Embryonic facial prominence (tissue), 1 donor: ENCODE results near the gene TP73.

ENCODE experiments used
- DNase-seq: peaks from one replicate; pipeline ENCODE4 v3.0.0-alpha.2; 2016; ENCODE audit errors: extremely low spot score

Gene TP73

DNA sequence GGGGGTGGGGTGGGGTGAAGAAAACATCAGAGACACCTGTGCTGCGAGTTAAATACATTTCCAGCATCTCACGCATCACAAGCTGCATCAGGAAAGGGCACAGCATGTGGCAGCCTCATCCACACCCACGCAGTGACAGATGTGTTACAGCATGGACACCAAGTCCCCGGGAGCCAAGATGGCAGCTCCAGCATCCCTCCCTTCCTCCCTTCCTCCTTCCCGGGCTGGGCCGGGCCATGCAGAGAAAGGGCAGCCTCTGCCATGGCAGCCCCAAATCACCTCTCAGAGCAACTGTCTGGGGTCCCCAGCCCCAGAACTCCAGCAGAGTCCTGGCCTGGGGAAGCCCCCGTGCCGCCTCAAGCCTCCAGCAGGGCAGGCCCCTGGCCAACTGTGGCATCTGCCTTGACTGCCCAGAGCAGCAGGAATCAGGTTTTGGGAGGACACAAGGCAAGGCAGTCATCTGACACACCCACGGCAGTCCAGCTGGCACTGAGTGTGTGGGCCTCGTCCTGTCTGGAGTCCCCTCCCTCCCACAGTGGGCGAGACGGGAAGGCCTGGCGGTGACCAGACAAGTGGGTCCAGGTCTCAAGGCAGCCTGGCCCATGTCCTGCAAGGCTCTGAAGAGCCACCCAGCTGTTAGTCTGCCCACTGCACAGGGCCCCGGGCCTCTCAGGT is 126.4 kb downstream of the TP73 start:
- no peak for DNase-seq

DNA sequence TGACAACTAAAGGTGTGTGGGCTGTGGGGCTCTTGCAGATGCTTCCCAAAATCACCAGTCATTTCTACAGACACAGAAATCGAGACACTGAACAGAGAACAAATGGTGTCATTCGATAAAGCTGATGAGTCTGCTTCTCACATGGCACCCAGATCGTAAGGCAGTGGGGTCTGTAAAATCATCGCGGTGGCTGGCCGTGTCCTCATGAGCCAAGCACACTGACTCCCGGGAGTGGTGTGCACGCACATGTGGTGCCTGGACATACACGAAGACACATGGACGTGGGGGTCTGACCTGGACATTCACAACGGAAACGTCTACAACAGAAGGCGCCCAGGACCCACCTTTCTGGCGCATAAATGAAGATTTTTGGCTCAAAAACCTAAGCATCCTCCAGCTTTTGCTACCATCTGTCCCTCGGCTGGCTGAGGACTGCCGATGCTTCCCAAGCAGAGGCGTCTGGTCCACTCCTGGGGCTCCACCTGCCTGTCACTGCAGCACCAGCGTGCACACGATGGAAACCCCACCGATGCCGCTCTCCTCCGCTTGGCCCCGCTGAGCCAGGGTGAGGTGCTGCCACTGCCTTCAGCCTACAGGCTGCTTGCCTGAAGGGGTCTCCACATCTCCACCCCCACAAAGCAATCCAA is 127.1 kb downstream of the TP73 start:
- DNase-seq = no peak

DNA sequence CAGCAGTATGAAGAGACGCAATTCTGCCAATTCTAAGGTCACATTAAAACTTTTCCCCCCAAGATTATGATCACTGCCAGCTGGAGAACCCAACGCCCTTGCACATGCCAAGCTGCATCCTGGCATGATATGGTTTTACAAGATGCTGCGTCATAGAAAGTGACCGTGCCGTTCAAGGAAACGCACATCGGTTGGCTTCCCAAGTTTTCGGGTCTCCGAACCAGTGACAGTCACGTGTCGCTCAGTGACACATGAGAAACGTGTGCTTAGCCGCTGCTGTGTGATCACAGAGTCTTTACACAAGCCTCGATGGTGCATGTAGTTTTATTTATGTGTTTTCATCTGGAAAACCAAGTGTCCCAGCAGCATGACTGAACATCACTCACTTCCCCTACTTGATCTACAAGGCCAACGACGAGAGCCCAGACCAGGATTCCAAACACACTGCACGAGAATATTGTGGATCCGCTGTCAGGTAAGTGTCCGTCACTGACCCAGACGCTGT is 127.6 kb downstream of the TP73 start:
- DNase-seq = no peak

DNA sequence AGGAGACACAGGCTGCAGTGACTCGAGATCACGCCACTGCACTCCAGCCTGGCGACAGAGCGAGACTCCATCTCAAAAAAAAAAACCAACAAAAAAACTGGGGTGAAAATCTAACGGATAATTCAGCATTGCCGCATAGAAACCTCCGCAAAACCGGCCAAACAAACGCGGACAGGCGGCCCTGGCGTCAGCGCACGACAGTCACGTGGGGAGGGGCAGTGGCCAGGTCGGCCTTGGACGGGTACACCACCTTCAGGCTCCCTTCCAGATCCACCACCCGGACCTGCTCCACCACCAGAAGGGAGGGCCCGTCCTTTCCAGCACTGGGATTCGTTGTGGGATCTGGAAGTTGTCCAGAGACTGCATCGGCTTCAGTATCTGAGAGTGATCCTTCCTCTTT is 128.6 kb downstream of the TP73 start:
- no peak for DNase-seq

DNA sequence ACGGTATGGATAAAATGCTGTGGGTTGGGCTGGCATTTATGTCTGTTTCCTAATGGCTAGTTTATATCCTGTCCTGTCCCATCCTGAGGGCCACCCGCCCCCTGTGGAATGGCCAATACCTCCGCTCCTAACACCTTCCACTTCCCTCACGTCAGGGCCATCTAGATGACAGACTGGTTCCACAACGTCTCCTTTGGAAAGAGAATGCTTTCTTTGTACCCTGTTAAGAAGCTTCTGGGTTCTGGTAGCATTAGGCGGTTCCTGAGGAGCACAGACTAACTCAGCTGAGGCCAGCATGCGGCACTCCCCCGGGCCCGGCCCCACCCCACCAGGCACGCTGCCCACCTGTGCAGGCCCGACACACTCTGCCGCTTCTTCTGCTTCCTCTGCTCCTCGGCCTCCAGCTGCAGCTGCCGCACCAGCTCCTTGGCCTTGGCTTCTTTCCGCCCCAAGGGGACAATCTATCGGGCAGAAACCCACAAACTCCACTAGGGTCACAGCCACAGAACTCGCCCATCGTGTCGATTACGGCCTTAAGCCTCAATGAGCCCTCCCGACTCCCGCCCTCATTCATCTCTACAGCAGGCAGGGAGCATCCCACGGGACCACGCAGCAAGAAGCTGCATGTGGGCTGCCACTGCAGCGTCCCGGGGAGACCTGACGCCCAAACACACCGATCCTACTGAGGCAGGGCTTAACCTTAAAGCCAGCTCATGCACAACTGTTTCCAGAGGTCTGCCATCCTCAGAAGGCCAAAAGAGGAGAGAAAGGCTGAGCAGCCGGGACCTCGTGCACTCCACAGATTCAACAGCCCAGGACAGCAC is 131.5 kb downstream of the TP73 start:
- DNase-seq = no peak

DNA sequence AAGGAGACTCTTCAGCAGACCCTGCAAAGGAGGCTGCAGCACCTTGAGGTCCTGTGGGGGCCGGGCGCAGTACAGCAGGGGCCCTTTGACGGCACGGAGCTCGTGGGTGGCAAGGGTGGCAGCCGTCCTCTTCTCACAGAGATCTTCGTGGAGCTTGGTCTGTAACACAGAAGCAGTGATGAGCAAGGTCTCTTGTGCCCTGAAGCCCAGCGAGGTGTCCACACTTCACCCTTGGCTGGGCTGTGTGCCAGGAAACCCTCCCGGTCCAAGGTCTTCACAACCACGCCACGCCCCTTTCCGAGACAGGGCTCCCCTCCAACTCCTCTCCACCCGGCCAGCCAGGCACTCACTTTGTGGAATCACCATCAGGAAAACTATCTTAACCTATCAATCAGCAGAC is 132.7 kb downstream of the TP73 start:
- DNase-seq = no peak

DNA sequence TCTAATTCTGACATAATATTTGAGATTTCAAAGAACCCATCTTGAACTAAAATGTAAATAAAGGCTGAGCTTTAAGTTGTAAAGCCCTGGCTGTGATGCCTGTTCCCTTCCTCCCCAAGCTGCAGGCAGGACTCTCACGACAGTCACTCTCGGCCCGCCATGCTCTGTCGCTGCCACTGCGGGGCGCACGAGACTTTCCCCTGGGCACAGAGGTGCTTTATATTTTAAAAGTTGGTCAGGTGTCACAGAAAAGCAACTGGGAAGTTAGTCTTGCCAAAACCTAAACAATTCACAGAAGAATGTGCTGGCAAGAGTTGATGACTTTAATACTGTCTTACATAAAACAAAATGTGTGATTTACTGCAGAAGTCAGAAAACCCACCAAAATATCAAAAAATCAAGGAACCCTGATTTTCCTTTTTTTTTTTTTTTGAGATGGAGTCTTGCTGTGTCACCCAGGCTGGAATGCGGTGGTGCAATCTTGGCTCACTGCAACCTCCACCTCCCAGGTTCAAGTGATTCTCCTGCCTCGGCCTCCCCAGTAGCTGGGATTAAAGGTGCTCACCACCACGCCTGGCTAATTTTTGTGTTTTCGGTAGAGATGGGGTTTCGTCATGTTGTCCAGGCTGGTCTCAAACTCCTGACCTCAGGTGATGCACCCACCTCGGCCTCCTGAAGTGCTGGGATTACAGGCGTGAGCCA is 133.3 kb downstream of the TP73 start:
- DNase-seq = no peak
